Thoracic aorta (tissue), 2 donors: ENCODE results near the gene CSTF1. TPM values are rescaled to one million over a fixed set of nuclear protein-coding genes. Genes with fewer than 3 reads are reported as not detected.
A peak's percentile ranks its signal among the peaks of the same experiment; 100 is the strongest.

ENCODE experiments used
- ATAC-seq: fragments of 150-250 bp; one replicate; pipeline ENCODE4 v1.8.0; 2017; ENCODE audit warnings: low read depth; ENCODE audit not compliant: insufficient number of reproducible peaks, low FRiP score
- DNase-seq: peaks from one replicate; pipeline ENCODE4 v3.0.0-alpha.2; 2020; ENCODE audit warnings: low spot score
- H3K27ac ChIP-seq, 2 donors: fragments of 200-600 bp; sonication (generic); 1 replicate in 1 of 2; 2 replicates in 1 of 2; pipeline ENCODE4 v1.5.1; 2016; ENCODE audit warnings: mild to moderate bottlenecking in 2 of 2, moderate library complexity in 2 of 2
- H3K27me3 ChIP-seq: fragments of 200-600 bp; sonication (generic); replicated peaks from 2 replicates; pipeline ENCODE4 v1.6.0; 2016; ENCODE audit warnings: mild to moderate bottlenecking; ENCODE audit not compliant: insufficient read depth
- H3K36me3 ChIP-seq: fragments of 200-600 bp; sonication (generic); one replicate; pipeline ENCODE4 v1.5.1; 2016
- H3K4me1 ChIP-seq, 2 donors: fragments of 200-600 bp; sonication (generic); 1 replicate in 1 of 2; 2 replicates in 1 of 2; pipeline versions ENCODE4 v1.5.1 to v1.6.0; 2016; ENCODE audit warnings: low read depth in 2 of 2, mild to moderate bottlenecking in 1 of 2; ENCODE audit not compliant: control insufficient read depth in 1 of 2
- H3K4me3 ChIP-seq: fragments of 200-600 bp; sonication (generic); 2 replicates; pipeline ENCODE4 v1.5.1; 2016; ENCODE audit warnings: mild to moderate bottlenecking
- H3K9me3 ChIP-seq: fragments of 200-600 bp; sonication (generic); 2 replicates; pipeline ENCODE4 v1.5.1; 2016
- CTCF ChIP-seq: fragments of 200-600 bp; sonication (generic); IDR thresholded peaks from one replicate; pipeline ENCODE4 v1.5.1; 2019; ENCODE audit warnings: antibody characterized with exemption
- total RNA-seq, 2 donors: library from RNA; depleted of rRNA; stranded (reverse); fragments of >200 nt; gene quantifications; one replicate each; pipeline versions ENCODE4 v1.1.0 to v1.2.3, GENCODE V29; 2016

The CSTF1 gene
- total RNA-seq, 2 donors from 2014 or later = 4.6 to 22.5 TPM

DNA sequence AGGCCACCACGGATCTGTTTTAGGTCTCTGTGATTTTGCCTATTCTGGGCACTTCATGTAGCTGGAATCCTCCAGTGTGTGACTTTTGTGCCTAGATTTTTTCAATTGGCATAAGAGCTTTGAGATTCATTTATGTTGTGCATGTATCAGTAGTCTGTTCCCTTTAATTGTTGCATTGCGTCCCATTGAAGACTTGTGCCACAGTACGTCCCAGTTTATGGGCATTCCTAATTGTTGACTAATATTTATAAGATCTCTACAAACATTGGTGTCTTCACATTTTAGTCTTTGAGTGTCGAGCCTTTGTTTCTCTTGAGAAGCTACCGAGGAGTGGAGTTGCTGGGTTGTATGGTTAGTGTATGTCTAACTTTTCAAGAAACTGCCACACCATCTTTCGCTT lies 34.4 kb upstream of the CSTF1 start:
- Histone ChIP-seq H3K4me3 (peak overlapping the region; percentile 99), H3K4me1 (peaks cover 9 to 29% of the 10 kb centered on the region in 2 donors), H3K27me3 (no peaks in the 10 kb centered on the region), H3K27ac (no peak overlapping the region), H3K36me3 (no peaks in the 10 kb centered on the region), H3K9me3 (no peaks in the 10 kb centered on the region)
- DNase-seq (no peak), ATAC-seq (no peak)
- no peak for TF ChIP-seq CTCF

DNA sequence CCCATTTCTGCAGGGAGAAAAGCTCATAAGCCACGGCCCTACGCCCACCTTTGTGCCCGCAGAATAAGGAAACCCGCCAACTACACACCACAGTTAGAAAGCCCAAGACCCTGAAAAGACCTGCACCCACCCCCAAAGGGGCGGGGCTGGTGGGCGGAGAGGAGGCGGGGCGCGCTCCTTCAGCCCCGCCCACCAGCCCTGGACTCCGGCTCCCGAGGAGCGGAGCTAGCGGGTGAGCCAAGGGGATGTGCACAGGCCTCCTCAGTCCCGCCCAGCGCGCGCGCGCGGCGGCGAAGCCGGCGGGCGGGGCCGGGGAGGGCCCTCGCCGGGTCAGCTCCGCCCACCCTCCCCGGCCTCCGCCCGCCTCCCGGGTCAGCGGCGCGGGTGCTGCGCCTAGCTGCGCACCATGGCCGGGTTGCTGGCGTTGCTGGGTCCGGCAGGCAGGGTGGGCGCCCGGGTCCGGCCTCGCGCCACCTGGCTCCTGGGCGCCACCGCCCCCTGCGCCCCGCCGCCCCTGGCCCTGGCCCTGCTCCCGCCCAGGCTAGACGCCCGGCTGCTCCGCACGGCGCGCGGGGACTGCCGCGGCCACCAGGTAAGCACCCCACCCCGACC lies 33.7 kb upstream of the CSTF1 start, which contains the start of gene FAM210B:
FAM210B (plus strand) TSS at position 375 of the 612 bp plus-strand sequence; CDS start at position 407, 32 bp downstream.
- Histone ChIP-seq H3K4me3 (peak within 1 kb of the TSS; percentile 99), H3K27me3 (no peaks in the 10 kb centered on the region), H3K4me1 (peaks cover 9 to 30% of the 10 kb centered on the region in 2 donors), H3K27ac (peak within 1 kb of the TSS; percentile 82 to 83), H3K36me3 (no peaks in the 10 kb centered on the region), H3K9me3 (no peaks in the 10 kb centered on the region)
- ATAC-seq = peak; percentile 86
- no peak for TF ChIP-seq CTCF
- DNase-seq = peak; percentile 42

- Histone ChIP-seq H3K9me3 (no peaks in the 10 kb centered on the region), H3K27me3 (no peaks in the 10 kb centered on the region), H3K4me1 (peaks cover 9 to 30% of the 10 kb centered on the region in 2 donors), H3K27ac (peak overlapping the region; percentile 82 to 83), H3K36me3 (peaks cover 2% of the 10 kb centered on the region), H3K4me3 (peak overlapping the region; percentile 99)
- no peak for TF ChIP-seq CTCF
- DNase-seq (no peak), ATAC-seq (no peak)
Observed at GRCh38 chr20:56359212-56360132, 33.0 kb upstream of the CSTF1 start.

DNA sequence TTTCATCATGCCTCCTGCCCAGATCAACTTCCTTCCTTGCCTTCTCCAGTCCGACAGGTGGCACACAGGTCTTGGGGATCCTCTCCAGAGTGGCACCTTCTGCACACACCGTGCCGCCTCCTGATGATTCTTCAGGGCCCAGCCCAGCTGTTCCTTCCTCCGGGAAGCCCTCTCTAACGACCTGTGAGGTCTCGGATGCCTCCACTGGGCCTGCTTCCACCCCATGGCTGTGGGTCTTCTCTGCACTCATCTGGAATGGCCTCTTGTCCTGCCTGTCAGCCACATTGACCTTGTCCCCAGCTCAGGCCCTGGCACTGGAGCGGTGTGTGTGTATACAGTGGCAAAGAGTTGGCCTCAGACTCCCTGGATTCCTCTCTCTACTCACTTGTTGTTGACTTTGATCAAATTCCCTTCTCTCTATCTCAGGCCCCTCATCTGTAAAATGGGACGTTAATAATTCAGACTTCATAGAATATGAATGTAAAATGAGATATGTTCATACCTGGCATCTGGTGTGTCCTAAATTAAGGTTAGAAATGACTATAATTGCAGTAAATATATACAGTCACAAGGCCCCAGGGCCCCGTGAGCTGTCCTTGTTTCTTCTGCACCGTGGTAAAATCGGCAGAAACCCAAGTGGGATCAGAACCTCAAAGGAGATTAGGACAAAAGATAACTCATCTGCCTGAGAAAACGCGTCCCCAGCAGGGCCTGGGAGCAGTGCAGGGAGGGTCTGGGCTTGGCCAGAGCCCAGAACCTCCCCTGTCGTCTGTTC lies 32.1 kb upstream of the CSTF1 start:
- no peaks in the 10 kb centered on the region for H3K27me3 ChIP-seq
- H3K4me1 ChIP-seq = peaks cover 9 to 30% of the 10 kb centered on the region in 2 donors
- H3K9me3 ChIP-seq = no peaks in the 10 kb centered on the region
- H3K4me3 ChIP-seq = peak overlapping the region; percentile 99
- no peak for DNase-seq
- ATAC-seq = no peak
- no peak for TF ChIP-seq CTCF
- H3K36me3 ChIP-seq = peaks cover 9% of the 10 kb centered on the region
- peak overlapping the region; percentile 82 to 83 for H3K27ac ChIP-seq

DNA sequence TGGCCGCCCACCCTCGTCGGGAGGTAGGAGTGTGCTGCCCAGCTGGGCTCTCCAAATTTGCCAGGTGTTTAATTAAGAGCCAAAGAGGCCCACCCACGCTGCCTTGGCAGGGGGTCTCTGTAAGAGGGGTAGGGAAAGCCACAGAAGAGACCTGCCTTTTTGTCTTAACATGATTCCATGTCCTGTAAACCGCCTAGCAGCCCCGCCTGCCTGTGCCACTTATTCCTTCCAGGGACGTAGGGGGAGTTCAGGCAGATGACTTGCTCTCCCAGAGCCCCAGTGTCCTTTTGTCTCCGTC lies 31.6 kb upstream of the CSTF1 start:
- Histone ChIP-seq H3K9me3 (no peaks in the 10 kb centered on the region), H3K4me1 (peaks cover 9 to 30% of the 10 kb centered on the region in 2 donors), H3K27me3 (no peaks in the 10 kb centered on the region), H3K36me3 (peaks cover 13% of the 10 kb centered on the region), H3K4me3 (no peak overlapping the region), H3K27ac (no peak overlapping the region)
- no peak for DNase-seq
- no peak for TF ChIP-seq CTCF
- ATAC-seq = no peak
